ENCODE measurements around the gene GLI3. TPM values are rescaled to one million over a fixed set of nuclear protein-coding genes. Genes with fewer than 3 reads are reported as not detected.

The GLI3 gene
- total and polyA plus RNA-seq, 10 of the 15 experiments (the other 5 are each of a cell fraction or from before 2014, with no cell fraction given) = 0.01 TPM; not detected in 8

DNA sequence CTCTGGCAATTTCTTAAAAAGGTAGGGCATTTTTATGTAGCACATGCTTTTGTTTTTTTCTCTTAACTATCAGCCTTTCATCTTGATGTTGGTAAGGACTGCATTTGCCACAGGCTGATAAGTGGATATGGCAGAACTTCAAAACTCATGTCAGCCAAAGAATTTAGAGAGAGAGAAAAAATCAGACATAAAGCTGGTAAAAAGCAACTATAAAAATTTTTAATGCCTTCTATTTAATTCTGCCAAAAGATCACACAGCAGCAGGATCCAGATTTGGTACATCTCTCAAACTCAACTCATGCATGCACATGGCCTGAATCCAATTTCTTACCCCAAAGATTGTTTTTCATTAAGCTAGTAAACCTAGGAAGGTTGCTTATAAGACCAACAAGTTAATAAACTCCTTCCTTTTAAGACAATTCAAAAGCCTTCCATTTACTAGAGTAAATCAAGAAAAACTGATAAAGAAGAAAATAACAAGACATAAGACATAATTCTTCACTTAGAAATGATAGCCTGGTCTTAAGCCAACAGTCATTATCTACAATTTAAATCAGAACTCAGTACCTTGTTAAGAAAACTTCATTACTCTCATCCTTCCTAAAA is 69.3 kb downstream of the GLI3 start:
- Histone ChIP-seq H3K9me3 (replicated peaks; ENCODE audit: control insufficient read depth, insufficient read depth, low read length) (no peaks in the 10 kb centered on the region), H3K36me3 (ENCODE audit: control insufficient read depth in 2 of 2, insufficient read depth in 2 of 2, low read length in 1 of 2) (no peaks in the 10 kb centered on the region), H2AFZ (ENCODE audit: control insufficient read depth, low read depth, low read length) (no peak overlapping the region), H3K4me3 (no peak overlapping the region), H3K27ac (ENCODE audit: control insufficient read depth, insufficient read depth) (no peak overlapping the region), H3K27me3 (replicated peaks in 1 of 2; ENCODE audit: control insufficient read depth in 2 of 2, insufficient read depth in 2 of 2, low read length in 1 of 2) (no peaks in the 10 kb centered on the region), H3K79me2 (ENCODE audit: control insufficient read depth, insufficient read depth, low read length) (no peaks in the 10 kb centered on the region), H3K4me2 (ENCODE audit: control insufficient read depth, insufficient read depth) (no peak overlapping the region), H4K20me1 (ENCODE audit: control insufficient read depth, insufficient read depth) (no peaks in the 10 kb centered on the region), H3K9ac (ENCODE audit: control insufficient read depth, insufficient read depth, low read length) (no peak overlapping the region), H3K4me1 (ENCODE audit: control insufficient read depth, insufficient read depth, low read length) (no peaks in the 10 kb centered on the region)
- DNase-seq (ENCODE audit: low read depth, low spot score) (no peak), FAIRE-seq (no peak), ATAC-seq (no peak)
- BruUV-seq (replicated peaks) = no TSS peak
- ChIA-PET POLR2A (no interaction called here), RAD21 (ENCODE audit: unreplicated experiment) (no interaction called here), SMC1A (ENCODE audit: uncharacterized antibody, unreplicated experiment) (no interaction called here), CTCF (no interaction called here)
- no peak for TF ChIP-seq RUNX3 (IDR thresholded peaks at IDR 0.05; ENCODE audit: low read length)
- TF ChIP-seq, protein P1, sequence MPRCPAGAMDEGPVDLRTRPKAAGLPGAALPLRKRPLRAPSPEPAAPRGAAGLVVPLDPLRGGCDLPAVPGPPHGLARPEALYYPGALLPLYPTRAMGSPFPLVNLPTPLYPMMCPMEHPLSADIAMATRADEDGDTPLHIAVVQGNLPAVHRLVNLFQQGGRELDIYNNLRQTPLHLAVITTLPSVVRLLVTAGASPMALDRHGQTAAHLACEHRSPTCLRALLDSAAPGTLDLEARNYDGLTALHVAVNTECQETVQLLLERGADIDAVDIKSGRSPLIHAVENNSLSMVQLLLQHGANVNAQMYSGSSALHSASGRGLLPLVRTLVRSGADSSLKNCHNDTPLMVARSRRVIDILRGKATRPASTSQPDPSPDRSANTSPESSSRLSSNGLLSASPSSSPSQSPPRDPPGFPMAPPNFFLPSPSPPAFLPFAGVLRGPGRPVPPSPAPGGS (IDR thresholded peaks at IDR 0.05; ENCODE audit: borderline replicate concordance, insufficient read depth, low read depth, low read length, poor library complexity, severe bottlenecking) = no peak
- TF ChIP-seq MEF2B (IDR thresholded peaks at IDR 0.05; ENCODE audit: partially characterized antibody, poor library complexity, severe bottlenecking) = no peak
- no peak for TF ChIP-seq BHLHE40 (IDR thresholded peaks at IDR 0.05; ENCODE audit: borderline replicate concordance in 1 of 2, low read depth in 2 of 2, low read length in 1 of 2)
- no peak for TF ChIP-seq NFYB (IDR thresholded peaks at IDR 0.05; ENCODE audit: insufficient read depth, low read depth, low read length)
- no peak for TF ChIP-seq TCF7 (IDR thresholded peaks at IDR 0.05; ENCODE audit: borderline replicate concordance)
- TF ChIP-seq HCFC1 (IDR thresholded peaks at IDR 0.05; ENCODE audit: low read length) = no peak
- TF ChIP-seq, protein P2, sequence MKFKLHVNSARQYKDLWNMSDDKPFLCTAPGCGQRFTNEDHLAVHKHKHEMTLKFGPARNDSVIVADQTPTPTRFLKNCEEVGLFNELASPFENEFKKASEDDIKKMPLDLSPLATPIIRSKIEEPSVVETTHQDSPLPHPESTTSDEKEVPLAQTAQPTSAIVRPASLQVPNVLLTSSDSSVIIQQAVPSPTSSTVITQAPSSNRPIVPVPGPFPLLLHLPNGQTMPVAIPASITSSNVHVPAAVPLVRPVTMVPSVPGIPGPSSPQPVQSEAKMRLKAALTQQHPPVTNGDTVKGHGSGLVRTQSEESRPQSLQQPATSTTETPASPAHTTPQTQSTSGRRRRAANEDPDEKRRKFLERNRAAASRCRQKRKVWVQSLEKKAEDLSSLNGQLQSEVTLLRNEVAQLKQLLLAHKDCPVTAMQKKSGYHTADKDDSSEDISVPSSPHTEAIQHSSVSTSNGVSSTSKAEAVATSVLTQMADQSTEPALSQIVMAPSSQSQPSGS (IDR thresholded peaks at IDR 0.05; ENCODE audit: low read length) = no peak
- TF ChIP-seq, protein P3, sequence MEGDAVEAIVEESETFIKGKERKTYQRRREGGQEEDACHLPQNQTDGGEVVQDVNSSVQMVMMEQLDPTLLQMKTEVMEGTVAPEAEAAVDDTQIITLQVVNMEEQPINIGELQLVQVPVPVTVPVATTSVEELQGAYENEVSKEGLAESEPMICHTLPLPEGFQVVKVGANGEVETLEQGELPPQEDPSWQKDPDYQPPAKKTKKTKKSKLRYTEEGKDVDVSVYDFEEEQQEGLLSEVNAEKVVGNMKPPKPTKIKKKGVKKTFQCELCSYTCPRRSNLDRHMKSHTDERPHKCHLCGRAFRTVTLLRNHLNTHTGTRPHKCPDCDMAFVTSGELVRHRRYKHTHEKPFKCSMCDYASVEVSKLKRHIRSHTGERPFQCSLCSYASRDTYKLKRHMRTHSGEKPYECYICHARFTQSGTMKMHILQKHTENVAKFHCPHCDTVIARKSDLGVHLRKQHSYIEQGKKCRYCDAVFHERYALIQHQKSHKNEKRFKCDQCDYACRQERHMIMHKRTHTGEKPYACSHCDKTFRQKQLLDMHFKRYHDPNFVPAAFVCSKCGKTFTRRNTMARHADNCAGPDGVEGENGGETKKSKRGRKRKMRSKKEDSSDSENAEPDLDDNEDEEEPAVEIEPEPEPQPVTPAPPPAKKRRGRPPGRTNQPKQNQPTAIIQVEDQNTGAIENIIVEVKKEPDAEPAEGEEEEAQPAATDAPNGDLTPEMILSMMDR (IDR thresholded peaks at IDR 0.05 in 2 of 3, conservative IDR thresholded peaks at IDR 0.05 in 1 of 3; ENCODE audit: control insufficient read depth in 2 of 3, extremely low read depth in 1 of 3, insufficient read depth in 1 of 3, low read depth in 3 of 3, low read length in 3 of 3) = no peak
- TF ChIP-seq ZZZ3 (IDR thresholded peaks at IDR 0.05; ENCODE audit: control insufficient read depth, insufficient read length, low read depth) = no peak
- TF ChIP-seq POLR2AphosphoS5 (IDR thresholded peaks at IDR 0.05; ENCODE audit: low read length) = no peak
- TF ChIP-seq EP300 (IDR thresholded peaks at IDR 0.05; ENCODE audit: borderline replicate concordance in 1 of 2, control insufficient read depth in 1 of 2, low read depth in 2 of 2, low read length in 2 of 2) = no peak
- in situ Hi-C loops (cut with MboI) = no loop called here
- intact Hi-C loops (cut with micrococcal nuclease; ENCODE audit: unreplicated experiment) = no loop called here

Measured in GM12878 (cell line).